HG03066 (cell line): ENCODE measurements around the gene SPACA4.

Experiments
- ATAC-seq: cut with Tn5 transposase; IDR thresholded peaks from one replicate; pipeline ENCODE4 v1.9.1; 2021; ENCODE audit warnings: low read depth; ENCODE audit not compliant: unreplicated experiment

The SPACA4 gene

GRCh38 chr19:48646722-48647216 is 40.2 kb downstream of the SPACA4 start:
- no peak for ATAC-seq

GRCh38 chr19:48648134-48648533 is 41.6 kb downstream of the SPACA4 start:
- ATAC-seq = no peak

- ATAC-seq = no peak
Measured at GRCh38 chr19:48650974-48651682, 44.6 kb downstream of the SPACA4 start.

- ATAC-seq = no peak
Measured at GRCh38 chr19:48651683-48652048, 45.1 kb downstream of the SPACA4 start.

GRCh38 chr19:48654299-48655059 is 47.9 kb downstream of the SPACA4 start:
- no peak for ATAC-seq

GRCh38 chr19:48656840-48657474 is 50.4 kb downstream of the SPACA4 start:
- no peak for ATAC-seq
